NCI-H1930 (cell line): Measurements from ENCODE around the gene PLCG1.

Experiments
- DNase-seq, 2 experiments: peaks; one replicate each; lab custom pipeline; 2025; lab: John Stamatoyannopoulos, UW

PLCG1 gene

GRCh38 chr20:41214666-41215065 is 77.3 kb downstream of the PLCG1 start:
- DNase-seq: no peak

GRCh38 chr20:41217422-41217821 is 80.1 kb downstream of the PLCG1 start:
- DNase-seq: no peak

- DNase-seq: no peak
These were observed 81.1 kb downstream of the PLCG1 start for GRCh38 chr20:41218466-41218865.

GRCh38 chr20:41219824-41220223 is 82.5 kb downstream of the PLCG1 start:
- no peak for DNase-seq

GRCh38 chr20:41221614-41222218 is 84.4 kb downstream of the PLCG1 start:
- DNase-seq: no peak

GRCh38 chr20:41222296-41222695 is 85.0 kb downstream of the PLCG1 start:
- no peak for DNase-seq

GRCh38 chr20:41222703-41223102 is 85.4 kb downstream of the PLCG1 start:
- DNase-seq: no peak

GRCh38 chr20:41223112-41223511 is 85.8 kb downstream of the PLCG1 start:
- DNase-seq: no peak

- DNase-seq: no peak
These were observed 86.9 kb downstream of the PLCG1 start for GRCh38 chr20:41224281-41224680.

GRCh38 chr20:41225091-41225490 is 87.7 kb downstream of the PLCG1 start:
- no peak for DNase-seq

GRCh38 chr20:41226426-41226825 is 89.1 kb downstream of the PLCG1 start:
- DNase-seq: no peak
